GM12864 (cell line): Measurements from ENCODE around the gene ANKRD28.

ENCODE experiments used
- DNase-seq: peaks from one replicate; pipeline ENCODE4 v3.0.0-alpha.2; 2011; ENCODE audit warnings: low read depth
- H3K4me3 ChIP-seq: 2 replicates; pipeline ENCODE4 v1.5.1; 2011; ENCODE audit warnings: mild to moderate bottlenecking, low read depth, low read length, control low read depth
- TF ChIP-seq, protein P1 (sequence below): IDR thresholded peaks from 2 replicates; pipeline ENCODE4 v1.5.1; 2011; ENCODE audit warnings: low read depth, mild to moderate bottlenecking, moderate library complexity, low read length, control low read depth, inconsistent platforms; ENCODE audit errors: missing control alignments

Gene ANKRD28

DNA sequence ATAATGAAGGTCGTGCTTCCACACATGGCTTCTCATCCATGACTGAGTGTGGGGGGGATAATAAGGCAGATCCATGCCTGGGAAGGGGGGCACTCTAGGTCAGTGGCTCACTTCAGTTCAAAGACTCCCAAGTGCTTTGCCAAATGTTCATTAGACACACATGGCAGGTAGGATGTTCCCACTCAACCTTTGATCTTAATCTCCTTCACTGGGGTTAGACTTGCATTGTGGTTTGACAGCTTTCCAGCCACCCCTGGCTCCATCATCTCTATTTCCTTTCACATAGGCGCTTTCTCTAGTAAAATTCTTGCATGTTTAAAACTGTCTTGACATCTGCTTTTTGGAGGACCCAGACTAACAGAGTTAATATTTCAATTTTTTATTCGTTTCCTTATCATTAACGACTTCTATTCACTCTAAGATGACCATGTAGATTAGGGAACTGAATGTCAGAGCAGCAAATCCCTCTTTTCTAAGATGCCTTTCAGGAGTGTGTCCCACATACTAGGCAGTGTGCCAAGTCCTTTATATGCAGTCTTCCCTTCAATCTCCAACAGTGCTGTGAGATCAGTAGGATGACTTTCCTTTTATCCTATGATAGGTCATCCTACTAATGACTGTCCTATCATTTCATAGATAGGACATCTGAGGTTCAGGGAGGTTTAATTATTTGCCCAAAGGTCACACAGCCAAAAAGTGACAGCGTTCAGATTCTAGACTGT, 138.4 kb downstream of the ANKRD28 start:
- DNase-seq = no peak
- TF ChIP-seq, protein P1, sequence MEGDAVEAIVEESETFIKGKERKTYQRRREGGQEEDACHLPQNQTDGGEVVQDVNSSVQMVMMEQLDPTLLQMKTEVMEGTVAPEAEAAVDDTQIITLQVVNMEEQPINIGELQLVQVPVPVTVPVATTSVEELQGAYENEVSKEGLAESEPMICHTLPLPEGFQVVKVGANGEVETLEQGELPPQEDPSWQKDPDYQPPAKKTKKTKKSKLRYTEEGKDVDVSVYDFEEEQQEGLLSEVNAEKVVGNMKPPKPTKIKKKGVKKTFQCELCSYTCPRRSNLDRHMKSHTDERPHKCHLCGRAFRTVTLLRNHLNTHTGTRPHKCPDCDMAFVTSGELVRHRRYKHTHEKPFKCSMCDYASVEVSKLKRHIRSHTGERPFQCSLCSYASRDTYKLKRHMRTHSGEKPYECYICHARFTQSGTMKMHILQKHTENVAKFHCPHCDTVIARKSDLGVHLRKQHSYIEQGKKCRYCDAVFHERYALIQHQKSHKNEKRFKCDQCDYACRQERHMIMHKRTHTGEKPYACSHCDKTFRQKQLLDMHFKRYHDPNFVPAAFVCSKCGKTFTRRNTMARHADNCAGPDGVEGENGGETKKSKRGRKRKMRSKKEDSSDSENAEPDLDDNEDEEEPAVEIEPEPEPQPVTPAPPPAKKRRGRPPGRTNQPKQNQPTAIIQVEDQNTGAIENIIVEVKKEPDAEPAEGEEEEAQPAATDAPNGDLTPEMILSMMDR = no peak
- H3K4me3 ChIP-seq = no peak overlapping the region

DNA sequence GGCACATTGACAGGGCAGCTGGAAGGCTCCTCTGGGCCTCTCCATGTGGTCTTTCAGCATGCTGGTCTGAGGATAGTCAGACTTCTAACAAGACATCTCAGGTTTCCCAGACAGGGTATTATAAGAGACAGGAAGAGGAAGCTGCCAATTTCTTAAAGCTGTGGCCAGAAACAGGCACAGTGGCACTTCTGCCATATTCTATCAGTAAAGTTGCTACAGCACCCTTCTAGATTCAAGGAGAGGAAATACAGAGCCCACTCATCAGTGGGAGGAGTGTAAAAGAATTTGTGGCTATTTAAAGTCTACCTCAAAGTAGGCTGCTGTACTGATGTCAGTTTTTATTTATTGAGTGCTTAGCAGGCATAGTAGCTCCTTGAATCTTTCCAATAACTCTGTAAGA, 140.8 kb downstream of the ANKRD28 start:
- H3K4me3 ChIP-seq = no peak overlapping the region
- TF ChIP-seq, protein P1 = no peak
- DNase-seq = no peak

DNA sequence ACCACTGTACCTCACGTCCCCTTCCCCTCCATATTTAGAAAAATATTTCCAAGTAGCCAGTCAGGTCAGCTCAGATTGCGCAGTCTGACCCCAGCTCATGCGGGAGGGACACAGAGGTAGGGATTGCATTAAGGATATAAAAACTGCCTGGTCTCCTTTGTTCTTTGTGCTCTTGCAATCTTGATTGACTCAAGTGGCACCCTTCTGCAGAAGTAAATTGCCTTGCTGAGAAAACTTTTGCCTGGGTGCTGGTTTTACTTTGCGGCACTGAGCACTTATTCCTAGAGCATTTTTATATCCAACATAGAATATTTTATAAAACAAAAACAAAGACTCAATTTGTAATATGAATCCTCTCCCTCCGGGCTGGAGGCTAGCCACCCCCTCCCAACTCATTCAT, 141.4 kb downstream of the ANKRD28 start:
- DNase-seq = no peak
- no peak overlapping the region for H3K4me3 ChIP-seq
- TF ChIP-seq, protein P1 = no peak

DNA sequence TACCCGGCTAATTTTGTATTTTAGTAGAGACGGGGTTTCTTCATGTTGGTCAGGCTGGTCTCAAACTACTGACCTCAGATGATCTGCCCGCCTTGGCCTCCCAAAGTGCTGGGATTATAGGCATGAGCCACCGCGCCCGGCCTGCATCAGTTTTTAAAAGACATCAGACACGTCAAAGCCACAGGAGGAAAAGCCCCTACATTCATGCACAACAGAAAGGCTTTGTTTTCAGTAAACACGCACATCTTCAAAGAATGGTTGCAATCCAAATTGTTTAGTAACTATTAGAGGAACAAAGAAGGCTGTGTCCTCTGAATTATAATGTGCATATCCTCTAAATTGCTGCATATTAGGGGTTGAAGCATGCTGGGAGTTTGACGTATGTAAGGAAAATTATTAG, 142.9 kb downstream of the ANKRD28 start:
- no peak for DNase-seq
- TF ChIP-seq, protein P1 = no peak
- no peak overlapping the region for H3K4me3 ChIP-seq

DNA sequence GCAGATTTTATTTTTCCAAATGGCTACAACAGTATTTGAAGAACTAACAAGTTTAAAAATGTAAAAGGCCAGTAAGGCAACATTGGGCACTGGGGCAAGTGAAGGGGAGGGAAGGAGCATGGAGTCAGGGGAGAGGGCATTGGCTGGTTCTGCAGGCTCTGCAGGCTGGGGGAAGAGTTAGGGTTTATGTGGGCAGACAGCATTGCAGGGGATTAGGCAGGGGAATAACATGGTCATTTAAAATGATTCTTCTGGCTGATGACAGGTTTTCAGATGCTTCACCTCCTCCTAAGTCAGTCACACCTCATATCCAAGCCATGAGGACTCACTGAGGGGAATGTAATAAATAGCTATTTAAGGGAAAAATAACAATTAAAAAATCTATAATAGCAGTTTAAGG, 143.7 kb downstream of the ANKRD28 start:
- TF ChIP-seq, protein P1 = no peak
- H3K4me3 ChIP-seq = no peak overlapping the region
- no peak for DNase-seq

DNA sequence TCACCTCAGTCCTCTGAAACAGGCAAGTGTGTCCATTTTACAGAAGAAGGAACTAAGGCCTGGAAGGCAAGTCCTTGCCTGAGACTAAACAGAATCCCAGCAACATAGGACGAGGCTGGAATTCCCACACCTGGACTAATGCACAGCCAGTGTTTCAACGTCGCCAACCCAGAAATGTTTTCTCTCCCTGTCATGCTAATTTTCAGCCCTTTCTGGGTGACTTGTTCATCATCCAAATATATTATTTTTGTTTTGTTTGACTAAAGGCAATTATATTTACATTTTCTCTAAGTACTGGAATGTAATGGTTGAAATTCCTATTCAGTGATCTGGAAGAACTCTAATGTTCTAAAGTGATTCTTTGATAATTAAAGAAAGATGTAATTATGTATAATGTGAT, 144.5 kb downstream of the ANKRD28 start:
- no peak for DNase-seq
- no peak overlapping the region for H3K4me3 ChIP-seq
- TF ChIP-seq, protein P1 = no peak

DNA sequence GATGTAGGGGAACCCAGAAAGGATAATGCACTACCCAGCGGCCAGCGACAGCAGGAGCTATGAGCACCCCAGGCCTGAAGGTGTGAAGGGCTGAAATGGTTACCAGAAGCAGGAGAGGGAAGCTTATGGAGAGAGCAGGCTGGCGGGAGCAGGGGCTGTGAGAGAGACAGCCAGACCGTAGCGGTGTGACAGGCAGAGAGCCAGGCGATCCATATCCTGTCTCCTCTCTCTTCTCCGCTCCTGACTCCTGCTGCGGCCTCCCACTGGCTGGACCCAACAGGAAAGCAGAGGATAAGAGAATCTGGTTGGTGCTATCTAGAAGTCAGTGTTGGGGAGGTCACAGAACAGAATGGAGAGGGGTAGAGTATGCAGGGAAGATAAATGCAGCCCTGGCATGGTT, 146.4 kb downstream of the ANKRD28 start:
- no peak for DNase-seq
- no peak overlapping the region for H3K4me3 ChIP-seq
- TF ChIP-seq, protein P1 = no peak
